PC-3 (cell line): ENCODE measurements around the gene KL. TPM values are rescaled to one million over a fixed set of nuclear protein-coding genes. Genes with fewer than 3 reads are reported as not detected.

ENCODE experiments used
- ATAC-seq: fragments of 200-7000 bp; cut with Tn5 transposase; 2 replicates; pipeline ENCODE4 v1.9.1; 2020; ENCODE audit warnings: mild to moderate bottlenecking, moderate library complexity
- BruUV-seq: library from RNA; stranded (reverse); fragments of 400-500 nt; replicated peaks from 2 replicates; lab custom pipeline; 2021; lab: Mats Ljungman, UMichigan
- CTCF ChIA-PET: fragments of 300-600 bp; sonication (Branson Sonifier 250); formaldehyde crosslinking; loops from one replicate; lab custom pipeline; 2022; ENCODE audit warnings: antibody characterized with exemption; lab: Charles Lee
- POLR2A ChIA-PET: fragments of 300-600 bp; sonication (Branson Sonifier 250); formaldehyde crosslinking; loops from one replicate; lab custom pipeline; 2022; ENCODE audit warnings: antibody characterized with exemption; ENCODE audit not compliant: unreplicated experiment; lab: Charles Lee
- DNase-seq: peaks from one replicate; pipeline ENCODE4 v3.0.0-alpha.2; 2015
- H2AFZ ChIP-seq: fragments of 300-600 bp; sonication (generic); 2 replicates; pipeline ENCODE4 v1.6.0; 2016; ENCODE audit warnings: antibody characterized with exemption, low read length
- H3F3A ChIP-seq: fragments of 300-600 bp; sonication (generic); one replicate; pipeline ENCODE4 v1.6.0; 2017; ENCODE audit warnings: antibody characterized with exemption, low read length, control low read depth, mild to moderate bottlenecking; ENCODE audit not compliant: unreplicated experiment
- H3K27ac ChIP-seq: fragments of 300-600 bp; sonication (generic); 2 replicates; pipeline ENCODE4 v1.5.1; 2016; ENCODE audit warnings: mild to moderate bottlenecking, low read length
- H3K27me3 ChIP-seq: fragments of 300-600 bp; sonication (generic); 2 replicates; pipeline ENCODE4 v1.6.1; 2016; ENCODE audit warnings: low read length, mixed read lengths
- H3K36me3 ChIP-seq: fragments of 300-600 bp; sonication (generic); 2 replicates; pipeline ENCODE4 v1.6.1; 2016; ENCODE audit warnings: low read depth, mixed run types, low read length, mixed read lengths
- H3K4me1 ChIP-seq: fragments of 300-600 bp; sonication (generic); 2 replicates; pipeline ENCODE4 v1.5.1; 2016; ENCODE audit warnings: low read length; ENCODE audit not compliant: insufficient read depth
- H3K4me2 ChIP-seq: fragments of 300-600 bp; sonication (generic); 2 replicates; pipeline ENCODE4 v1.6.0; 2016; ENCODE audit warnings: low read length
- H3K4me3 ChIP-seq: fragments of 300-600 bp; sonication (generic); 2 replicates; pipeline ENCODE4 v1.5.1; 2016; ENCODE audit warnings: mild to moderate bottlenecking, low read length, mixed read lengths
- H3K79me2 ChIP-seq: fragments of 300-600 bp; sonication (generic); 2 replicates; pipeline ENCODE4 v1.6.1; 2017; ENCODE audit warnings: low read length, mixed read lengths
- H3K9ac ChIP-seq: fragments of 300-600 bp; sonication (generic); 2 replicates; pipeline ENCODE4 v1.6.0; 2016; ENCODE audit warnings: mild to moderate bottlenecking, low read length
- H3K9me2 ChIP-seq: fragments of 300-600 bp; sonication (generic); replicated peaks from 2 replicates; pipeline ENCODE4 v1.6.1; 2016; ENCODE audit warnings: mixed run types, low read length, mixed read lengths
- H3K9me3 ChIP-seq: fragments of 300-600 bp; sonication (generic); 2 replicates; pipeline ENCODE4 v1.6.1; 2016; ENCODE audit warnings: low read length, mixed read lengths
- H4K20me1 ChIP-seq: fragments of 300-600 bp; sonication (generic); 2 replicates; pipeline ENCODE4 v1.6.1; 2016; ENCODE audit warnings: low read length, mixed read lengths
- CTCF ChIP-seq: fragments of 300-600 bp; sonication (generic); conservative IDR thresholded peaks from 2 replicates; pipeline ENCODE4 v1.5.1; 2017; ENCODE audit warnings: antibody characterized with exemption, low read depth, mild to moderate bottlenecking, low read length
- EZH2 ChIP-seq: fragments of 300-600 bp; sonication (generic); IDR thresholded peaks from one replicate; pipeline ENCODE4 v1.6.1; 2017; ENCODE audit warnings: antibody characterized with exemption, mild to moderate bottlenecking, low read length; ENCODE audit not compliant: unreplicated experiment
- EZH2phosphoT487 ChIP-seq: fragments of 300-600 bp; sonication (generic); IDR thresholded peaks from 2 replicates; pipeline ENCODE4 v1.6.1; 2018; ENCODE audit warnings: mild to moderate bottlenecking, antibody characterized with exemption, low read length, borderline replicate concordance
- intact Hi-C: fragments of 100-400 bp; cut with micrococcal nuclease; formaldehyde crosslinking; loops from 2 replicates; pipeline ENCODE4 v1.9.0; 2023
- total RNA-seq: library from RNA; depleted of rRNA; stranded (reverse); fragments of >200 nt; gene quantifications from 2 replicates; pipeline ENCODE4 v1.2.3, GENCODE V29; 2014

The KL gene
- total RNA-seq, 1 experiment from 2014 or later = 0.07 TPM

- intact Hi-C loops = no loop called here
- Histone ChIP-seq H3K9me2 (no peaks in the 10 kb centered on the region), H3K79me2 (no peaks in the 10 kb centered on the region), H3K9me3 (no peaks in the 10 kb centered on the region), H3K4me3 (no peak overlapping the region), H4K20me1 (no peaks in the 10 kb centered on the region), H3K27me3 (no peaks in the 10 kb centered on the region), H2AFZ (no peak overlapping the region), H3K9ac (no peak overlapping the region), H3K27ac (no peak overlapping the region; the same call in 1 of the 2 replicates), H3K36me3 (no peaks in the 10 kb centered on the region), H3F3A (no peaks in the 10 kb centered on the region), H3K4me2 (no peak overlapping the region), H3K4me1 (peaks cover 14% of the 10 kb centered on the region)
- TF ChIP-seq EZH2phosphoT487 = no peak
- TF ChIP-seq EZH2 = no peak
- no peak for TF ChIP-seq CTCF
- BruUV-seq = no TSS peak
- POLR2A ChIA-PET = interaction anchor here (0.7 kb wide), 1 partner anchor 78 kb away, joined by 5 read pairs; no protein-coding TSS in a partner anchor
- CTCF ChIA-PET = no interaction called here
- no peak for DNase-seq
- no peak for ATAC-seq
Observed at GRCh38 chr13:33092073-33092987, 76.1 kb downstream of the KL start.

GRCh38 chr13:33096886-33097605 is 80.8 kb downstream of the KL start:
- H3K4me3 ChIP-seq = no peak overlapping the region
- H3K79me2 ChIP-seq = no peaks in the 10 kb centered on the region
- H3K4me1 ChIP-seq = 0 out of 2 replicates have a peak, but pooled peaks cover 4% of the 10 kb centered on the region
- no peaks in the 10 kb centered on the region for H3K9me2 ChIP-seq
- H3K36me3 ChIP-seq = no peaks in the 10 kb centered on the region
- H3K4me2 ChIP-seq = no peak overlapping the region
- no peak overlapping the region for H3K27ac ChIP-seq
- H3K9ac ChIP-seq = no peak overlapping the region
- ATAC-seq (no peak), DNase-seq (no peak)
- H3K9me3 ChIP-seq = no peaks in the 10 kb centered on the region
- no peaks in the 10 kb centered on the region for H3F3A ChIP-seq
- TF ChIP-seq EZH2phosphoT487 (no peak), CTCF (no peak), EZH2 (no peak)
- no peaks in the 10 kb centered on the region for H4K20me1 ChIP-seq
- ChIA-PET CTCF (interaction anchor here (0.7 kb wide), 1 partner anchor 72 kb away, joined by 3 read pairs; no protein-coding TSS in a partner anchor), POLR2A (no interaction called here)
- no peaks in the 10 kb centered on the region for H3K27me3 ChIP-seq
- BruUV-seq = no TSS peak
- intact Hi-C loops = no loop called here
- H2AFZ ChIP-seq = no peak overlapping the region
